ENCODE results near the gene ZCCHC8. TPM values are rescaled to one million over a fixed set of nuclear protein-coding genes. Genes with fewer than 3 reads are reported as not detected.
"Not testable (repeated sequence)": the region's sequence is repeated elsewhere in the genome, so short reads cannot be mapped to it uniquely, and the experiment has no call there.

Gene ZCCHC8
- total RNA-seq, 3 donors from 2014 or later: 16.8 to 42.0 (median 30.8) TPM

DNA sequence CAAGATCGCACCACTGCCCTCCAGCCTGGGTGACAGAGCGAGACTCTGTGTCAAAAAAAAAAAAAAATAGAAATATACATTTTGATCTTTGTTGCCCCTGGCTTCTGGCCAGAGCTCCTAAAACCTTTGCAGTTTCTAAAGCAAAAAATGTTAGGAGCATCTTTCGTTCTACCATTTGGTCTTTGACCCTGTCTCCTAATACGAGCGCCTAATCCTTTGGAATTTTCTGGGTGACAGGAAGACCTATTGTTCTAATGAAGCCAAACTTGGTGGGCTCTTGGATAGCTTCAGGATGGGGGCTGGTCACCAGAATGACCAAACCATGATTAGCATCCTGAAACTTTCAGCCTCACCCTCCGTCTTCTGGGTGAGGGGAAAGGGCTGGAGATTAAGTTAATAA is 46.0 kb downstream of the ZCCHC8 start:
- H3K4me3 ChIP-seq: no peak overlapping the region
- intact Hi-C loops (cut with DNase I; ENCODE audit: low total_unique reads): no loop called here
- H3K27ac ChIP-seq: no peak overlapping the region
- H3K4me1 ChIP-seq: no peaks in the 10 kb centered on the region
- TF ChIP-seq, protein P1, sequence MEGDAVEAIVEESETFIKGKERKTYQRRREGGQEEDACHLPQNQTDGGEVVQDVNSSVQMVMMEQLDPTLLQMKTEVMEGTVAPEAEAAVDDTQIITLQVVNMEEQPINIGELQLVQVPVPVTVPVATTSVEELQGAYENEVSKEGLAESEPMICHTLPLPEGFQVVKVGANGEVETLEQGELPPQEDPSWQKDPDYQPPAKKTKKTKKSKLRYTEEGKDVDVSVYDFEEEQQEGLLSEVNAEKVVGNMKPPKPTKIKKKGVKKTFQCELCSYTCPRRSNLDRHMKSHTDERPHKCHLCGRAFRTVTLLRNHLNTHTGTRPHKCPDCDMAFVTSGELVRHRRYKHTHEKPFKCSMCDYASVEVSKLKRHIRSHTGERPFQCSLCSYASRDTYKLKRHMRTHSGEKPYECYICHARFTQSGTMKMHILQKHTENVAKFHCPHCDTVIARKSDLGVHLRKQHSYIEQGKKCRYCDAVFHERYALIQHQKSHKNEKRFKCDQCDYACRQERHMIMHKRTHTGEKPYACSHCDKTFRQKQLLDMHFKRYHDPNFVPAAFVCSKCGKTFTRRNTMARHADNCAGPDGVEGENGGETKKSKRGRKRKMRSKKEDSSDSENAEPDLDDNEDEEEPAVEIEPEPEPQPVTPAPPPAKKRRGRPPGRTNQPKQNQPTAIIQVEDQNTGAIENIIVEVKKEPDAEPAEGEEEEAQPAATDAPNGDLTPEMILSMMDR (IDR thresholded peaks at IDR 0.05): no peak
- no peak for TF ChIP-seq POLR2A (IDR thresholded peaks at IDR 0.05)
- TF ChIP-seq POLR2AphosphoS5 (IDR thresholded peaks at IDR 0.05): no peak
- DNase-seq (ENCODE audit: low spot score in 2 of 2): no peak
- no peaks in the 10 kb centered on the region for H3K27me3 ChIP-seq
- no peaks in the 10 kb centered on the region for H3K9me3 ChIP-seq
- H3K36me3 ChIP-seq: no peaks in the 10 kb centered on the region

DNA sequence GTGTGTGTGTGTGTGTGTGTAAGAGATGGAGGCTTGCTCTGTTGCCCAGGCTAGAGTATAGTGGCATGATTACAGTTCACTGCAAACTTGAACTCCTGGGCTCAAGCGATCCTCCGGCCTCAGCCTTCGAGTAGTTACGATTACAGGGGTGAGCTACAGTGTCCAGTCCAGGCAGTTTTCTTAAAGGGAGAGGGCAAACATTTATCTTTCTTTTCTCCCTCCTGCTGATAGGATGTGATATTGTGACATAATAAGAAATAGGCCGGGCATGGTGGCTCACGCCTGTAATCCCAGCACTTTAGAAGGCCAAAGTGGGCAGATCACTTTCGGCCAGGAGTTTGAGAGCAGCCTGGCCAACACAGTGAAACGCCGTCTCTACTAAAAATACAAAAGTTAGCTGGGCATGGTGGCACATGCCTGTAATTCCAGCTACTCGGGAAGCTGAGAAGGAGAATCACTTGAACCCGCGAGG is 46.4 kb downstream of the ZCCHC8 start:
- no peak overlapping the region for H3K4me3 ChIP-seq
- no peak overlapping the region for H3K27ac ChIP-seq
- TF ChIP-seq, protein P1 (IDR thresholded peaks at IDR 0.05): no peak
- TF ChIP-seq POLR2A (IDR thresholded peaks at IDR 0.05): no peak
- no peak for TF ChIP-seq POLR2AphosphoS5 (IDR thresholded peaks at IDR 0.05)
- H3K4me1 ChIP-seq: no peaks in the 10 kb centered on the region
- H3K27me3 ChIP-seq: no peaks in the 10 kb centered on the region
- no peaks in the 10 kb centered on the region for H3K36me3 ChIP-seq
- intact Hi-C loops (cut with DNase I; ENCODE audit: low total_unique reads): no loop called here
- no peak for DNase-seq (ENCODE audit: low spot score in 2 of 2)
- H3K9me3 ChIP-seq: no peaks in the 10 kb centered on the region

GRCh38 chr12:122452701-122453285 is 47.9 kb downstream of the ZCCHC8 start:
- no peak for DNase-seq (ENCODE audit: low spot score in 2 of 2)
- no peak for TF ChIP-seq POLR2A (IDR thresholded peaks at IDR 0.05)
- no peak for TF ChIP-seq POLR2AphosphoS5 (IDR thresholded peaks at IDR 0.05)
- TF ChIP-seq, protein P1 (IDR thresholded peaks at IDR 0.05): no peak

DNA sequence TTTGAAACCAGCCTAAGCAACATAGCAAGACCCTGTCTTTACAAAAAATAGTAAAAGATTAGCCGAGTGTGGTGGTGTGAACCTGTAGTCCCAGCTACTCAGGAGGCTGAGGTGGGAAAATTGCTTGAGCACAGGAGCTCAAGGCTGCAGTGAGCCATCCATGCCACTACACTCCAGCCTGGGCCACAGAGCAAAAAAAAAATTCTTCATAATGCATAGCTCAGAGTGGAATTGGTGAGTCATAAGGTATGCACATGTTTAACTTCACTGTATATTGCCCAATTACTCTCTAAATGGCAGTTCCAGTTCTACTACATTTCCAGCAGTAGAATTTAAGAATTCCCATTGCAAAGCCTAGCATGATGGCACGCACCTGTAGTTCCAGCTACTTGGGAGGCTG is 51.4 kb downstream of the ZCCHC8 start:
- intact Hi-C loops (cut with DNase I; ENCODE audit: low total_unique reads): no loop called here
- Histone ChIP-seq H3K4me3 (no peak overlapping the region), H3K27ac (no peak overlapping the region), H3K4me1 (no peaks in the 10 kb centered on the region), H3K9me3 (no peaks in the 10 kb centered on the region), H3K36me3 (no peaks in the 10 kb centered on the region), H3K27me3 (no peaks in the 10 kb centered on the region)
- TF ChIP-seq POLR2A (IDR thresholded peaks at IDR 0.05): no peak
- TF ChIP-seq, protein P1 (IDR thresholded peaks at IDR 0.05): no peak
- TF ChIP-seq POLR2AphosphoS5 (IDR thresholded peaks at IDR 0.05): no peak
- DNase-seq (ENCODE audit: low spot score in 2 of 2): no peak

More at GRCh38 chr12:122452701-122453285, 47.9 kb downstream of the ZCCHC8 start:
- no peaks in the 10 kb centered on the region for H3K9me3 ChIP-seq
- intact Hi-C loops (cut with DNase I; ENCODE audit: low total_unique reads): no loop called here
- no peak overlapping the region for H3K4me3 ChIP-seq
- H3K4me1 ChIP-seq: no peaks in the 10 kb centered on the region
- no peaks in the 10 kb centered on the region for H3K27me3 ChIP-seq
- no peak overlapping the region for H3K27ac ChIP-seq
- no peaks in the 10 kb centered on the region for H3K36me3 ChIP-seq

GRCh38 chr12:122447825-122448224 is 52.9 kb downstream of the ZCCHC8 start:
- DNase-seq (ENCODE audit: low spot score in 2 of 2); H3K36me3 ChIP-seq; H3K4me3 ChIP-seq; H3K4me1 ChIP-seq; H3K27me3 ChIP-seq; H3K27ac ChIP-seq; H3K9me3 ChIP-seq; intact Hi-C loops (cut with DNase I; ENCODE audit: low total_unique reads): not testable (repeated sequence)

DNA sequence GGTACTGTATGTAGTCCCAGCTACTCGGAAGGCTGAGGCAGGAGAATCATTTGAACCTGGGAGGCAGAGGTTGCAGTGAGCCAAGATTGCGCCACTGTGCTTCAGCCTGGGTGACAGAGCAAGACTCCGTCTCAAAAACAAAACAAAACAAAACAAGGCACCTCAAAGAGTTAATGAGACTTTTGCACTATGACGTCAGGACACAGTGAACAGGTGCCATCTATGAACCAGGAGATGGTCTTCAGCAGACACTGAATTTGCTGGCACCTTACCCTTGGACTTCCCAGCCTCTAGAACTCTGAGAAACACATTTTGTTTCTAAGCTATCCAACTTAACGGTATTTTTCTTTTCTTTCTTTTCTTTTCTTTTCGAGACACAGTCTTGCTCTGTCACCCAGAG is 54.3 kb downstream of the ZCCHC8 start:
- DNase-seq (ENCODE audit: low spot score in 2 of 2): not testable (repeated sequence)

DNA sequence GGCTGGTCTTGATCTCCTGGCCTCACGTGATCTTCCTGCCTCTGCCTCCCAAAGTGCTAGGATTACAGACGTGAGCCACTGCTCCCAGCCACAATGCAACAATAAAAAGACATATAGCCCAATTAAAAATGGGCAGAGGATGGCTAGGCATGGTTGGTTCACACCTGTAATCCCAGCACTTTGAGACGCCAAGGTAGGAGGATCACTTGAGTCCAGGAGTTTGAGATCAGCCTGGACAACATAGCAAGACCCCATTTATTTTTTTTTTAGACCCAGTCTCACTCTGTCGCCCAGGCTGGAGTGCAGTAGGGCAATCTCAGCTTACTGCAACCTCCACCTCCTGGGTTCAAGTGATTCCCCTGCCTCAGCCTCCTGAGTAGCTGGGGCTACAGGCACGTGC is 56.7 kb downstream of the ZCCHC8 start:
- H3K36me3 ChIP-seq; H3K27me3 ChIP-seq; DNase-seq (ENCODE audit: low spot score in 2 of 2); H3K4me3 ChIP-seq; H3K4me1 ChIP-seq; H3K9me3 ChIP-seq; intact Hi-C loops (cut with DNase I; ENCODE audit: low total_unique reads); H3K27ac ChIP-seq: not testable (repeated sequence)

More for the DNA sequence above, 54.3 kb downstream of the ZCCHC8 start:
- H3K9me3 ChIP-seq; H3K27ac ChIP-seq; H3K4me3 ChIP-seq; H3K36me3 ChIP-seq; H3K4me1 ChIP-seq; intact Hi-C loops (cut with DNase I; ENCODE audit: low total_unique reads); H3K27me3 ChIP-seq: not testable (repeated sequence)
